Jurkat, Clone E6-1 (cell line): Measurements from ENCODE around the gene SART1. TPM values are rescaled to one million over a fixed set of nuclear protein-coding genes. Genes with fewer than 3 reads are reported as not detected.

Experiments used
- DNase-seq: peaks from one replicate; pipeline ENCODE4 v3.0.0-alpha.2; 2011; ENCODE audit warnings: low read depth, low spot score
- H3K4me3 ChIP-seq: 2 replicates; pipeline ENCODE4 v1.5.1; 2011; ENCODE audit warnings: mild to moderate bottlenecking, low read length, control low read depth, moderate library complexity
- polyA plus RNA-seq: library from polyadenylated mRNA; unstranded; fragments of >200 nt; gene quantifications from one replicate; pipeline ENCODE4 v1.2.1, GENCODE V29; 2012; ENCODE audit warnings: missing spikeins; ENCODE audit not compliant: insufficient read length, insufficient read depth

SART1 gene
- 122 TPM for polyA plus RNA-seq

GRCh38 chr11:65961267-65962140 is at the start of gene SART1:
SART1 (plus strand) TSS chr11:65961734; CDS start chr11:65961781, 47 bp downstream.
- DNase-seq = peak; percentile 98
- H3K4me3 ChIP-seq = peak within 1 kb of the TSS; percentile 96

- DNase-seq = no peak
Measured at GRCh38 chr11:65912845-65913244, 48.7 kb upstream of the SART1 start.

GRCh38 chr11:65915101-65915820 is 46.3 kb upstream of the SART1 start:
- H3K4me3 ChIP-seq = no peak overlapping the region
- no peak for DNase-seq

More at GRCh38 chr11:65912845-65913244, 48.7 kb upstream of the SART1 start:
- no peak overlapping the region for H3K4me3 ChIP-seq

- no peak for DNase-seq
- no peak overlapping the region for H3K4me3 ChIP-seq
Measured at GRCh38 chr11:65915821-65916251, 45.7 kb upstream of the SART1 start.

GRCh38 chr11:65916391-65916790 is 45.1 kb upstream of the SART1 start:
- DNase-seq = no peak
- no peak overlapping the region for H3K4me3 ChIP-seq

- DNase-seq = no peak
- no peak overlapping the region for H3K4me3 ChIP-seq
Measured at GRCh38 chr11:65917077-65917433, 44.5 kb upstream of the SART1 start.

- DNase-seq = no peak
- H3K4me3 ChIP-seq = peak overlapping the region; percentile 88
Measured at GRCh38 chr11:65917434-65918210, 43.9 kb upstream of the SART1 start.

- no peak for DNase-seq
- peak within 1 kb of the TSS; percentile 88 for H3K4me3 ChIP-seq
Measured at GRCh38 chr11:65918211-65919140, 43.1 kb upstream of the SART1 start, which contains the start of gene C11orf68. C11orf68 (minus strand) TSS chr11:65919062; CDS start chr11:65919031, 31 bp downstream.

GRCh38 chr11:65919141-65919572 is 42.4 kb upstream of the SART1 start, which contains the start of gene DRAP1:
DRAP1 (plus strand) TSS chr11:65919426; CDS start chr11:65919502, 76 bp downstream.
- peak within 1 kb of the TSS; percentile 88 for H3K4me3 ChIP-seq
- DNase-seq = peak; percentile 93

GRCh38 chr11:65919573-65920371 is 41.8 kb upstream of the SART1 start:
- peak overlapping the region; percentile 66 for H3K4me3 ChIP-seq
- DNase-seq = no peak

- DNase-seq = no peak
- peak overlapping the region; percentile 66 for H3K4me3 ChIP-seq
Measured at GRCh38 chr11:65920372-65920802, 41.1 kb upstream of the SART1 start.

- no peak for DNase-seq
- H3K4me3 ChIP-seq = no peak overlapping the region
Measured at GRCh38 chr11:65921033-65921555, 40.4 kb upstream of the SART1 start.

- H3K4me3 ChIP-seq = no peak overlapping the region
- no peak for DNase-seq
Measured at GRCh38 chr11:65921876-65922275, 39.7 kb upstream of the SART1 start.

- DNase-seq = no peak
- no peak overlapping the region for H3K4me3 ChIP-seq
Measured at GRCh38 chr11:65922565-65922964, 39.0 kb upstream of the SART1 start.

GRCh38 chr11:65925397-65925796 is 36.1 kb upstream of the SART1 start:
- no peak overlapping the region for H3K4me3 ChIP-seq
- DNase-seq = no peak

- peak overlapping the region; percentile 36 for H3K4me3 ChIP-seq
- DNase-seq = peak; percentile 95
Measured at GRCh38 chr11:65927904-65928397, 33.6 kb upstream of the SART1 start.

GRCh38 chr11:65928667-65929066 is 32.9 kb upstream of the SART1 start:
- H3K4me3 ChIP-seq = peak overlapping the region; percentile 20; the same call in 1 of the 2 replicates

More at GRCh38 chr11:65928667-65929066, 32.9 kb upstream of the SART1 start:
- no peak for DNase-seq
